NCI-H2196 treated with DMSO at 0.1 percent for 48 hours (cell line): ENCODE results near the gene VTCN1.
"Not testable (repeated sequence)": the region's sequence is repeated elsewhere in the genome, so short reads cannot be mapped to it uniquely, and the experiment has no call there.

Experiments used
- DNase-seq: peaks from one replicate; lab custom pipeline; 2025; ENCODE audit not compliant: unreplicated experiment; lab: John Stamatoyannopoulos, UW

Gene VTCN1

DNA sequence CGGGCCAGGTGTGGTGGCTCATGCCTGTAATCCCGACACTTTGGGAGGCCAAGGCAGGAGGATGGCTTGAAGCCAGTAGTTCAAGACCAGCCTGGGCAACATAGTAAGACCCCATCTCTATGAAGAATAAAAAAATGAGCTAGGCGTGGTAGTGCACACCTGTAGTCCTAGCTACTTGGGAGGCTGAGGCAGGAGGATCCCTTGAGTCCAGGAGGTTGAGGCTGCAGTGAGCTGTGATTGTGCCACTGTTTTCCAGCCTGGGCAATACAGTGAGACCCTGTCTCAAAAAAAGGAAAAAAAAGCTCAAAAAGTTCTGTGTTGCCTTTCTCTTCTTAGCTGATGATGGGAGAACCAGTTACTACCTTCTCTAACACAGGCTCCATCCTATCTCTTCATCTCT, 108.9 kb downstream of the VTCN1 start:
- DNase-seq = not testable (repeated sequence)

DNA sequence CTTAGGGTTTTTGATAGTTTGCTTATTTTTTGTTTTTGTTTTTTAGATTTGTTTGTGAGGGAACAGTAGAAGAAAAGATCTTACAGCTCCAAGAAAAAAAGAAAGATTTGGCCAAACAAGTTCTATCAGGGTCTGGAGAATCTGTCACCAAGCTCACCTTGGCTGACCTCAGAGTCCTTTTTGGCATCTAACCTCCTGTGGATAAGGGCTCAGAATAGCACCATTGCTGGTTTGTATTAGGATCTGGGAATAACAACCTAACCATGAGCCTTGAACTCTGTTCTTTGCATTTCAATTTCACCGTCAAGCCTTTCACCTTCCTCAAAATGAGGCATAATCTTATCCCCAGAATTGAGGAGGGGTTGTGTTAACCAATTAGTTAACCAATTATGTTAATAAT, 109.4 kb downstream of the VTCN1 start:
- DNase-seq = no peak

DNA sequence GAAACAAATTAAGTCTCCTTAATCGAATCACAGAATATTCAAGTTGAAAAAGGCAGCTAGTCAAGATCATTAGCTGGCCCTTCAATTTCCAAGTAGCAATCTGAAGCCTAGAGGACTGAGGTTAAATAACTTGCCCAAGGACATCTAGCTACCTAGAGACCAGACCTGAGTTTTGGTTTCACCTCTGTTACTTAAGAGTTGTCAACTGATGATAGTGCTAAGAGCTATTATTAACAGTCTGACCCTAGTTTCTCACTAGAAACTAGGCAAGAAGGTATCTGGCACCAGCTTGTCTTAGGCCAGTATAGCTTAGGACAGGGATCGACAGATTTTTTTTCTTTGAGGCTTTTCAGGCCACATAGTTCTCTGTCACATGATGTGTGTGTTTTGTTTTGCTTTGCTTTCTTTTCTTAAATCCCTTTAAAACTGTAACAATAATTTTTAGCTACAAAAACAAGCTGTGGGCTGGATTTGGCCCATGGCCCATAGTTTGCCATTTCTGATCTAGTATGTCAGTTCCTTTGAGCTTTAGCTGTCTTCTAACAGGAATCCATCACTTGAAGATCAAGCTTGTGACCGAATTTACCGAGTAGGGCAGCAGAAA, 112.3 kb downstream of the VTCN1 start:
- DNase-seq = no peak

DNA sequence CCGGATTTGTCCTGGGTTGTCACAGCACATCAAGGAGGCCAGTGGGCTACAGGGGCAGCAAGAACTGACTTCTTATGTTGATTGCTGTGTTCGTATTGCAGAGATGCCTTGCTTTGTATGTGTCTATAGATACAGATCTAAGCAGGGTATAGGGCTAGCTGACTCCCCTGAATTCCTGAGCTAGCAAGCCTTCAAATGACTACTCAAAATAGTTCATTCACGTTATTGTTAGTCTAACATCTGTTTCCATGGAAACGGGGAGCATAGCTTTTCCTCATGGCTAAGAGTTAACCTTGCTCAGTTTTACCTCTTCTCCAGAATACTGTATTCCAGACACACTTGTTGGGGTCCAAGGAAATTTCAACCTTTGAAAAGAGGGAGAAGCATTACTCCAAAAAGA, 113.3 kb downstream of the VTCN1 start:
- DNase-seq = no peak

GRCh38 chr1:117096951-117097408, 113.7 kb downstream of the VTCN1 start:
- no peak for DNase-seq

DNA sequence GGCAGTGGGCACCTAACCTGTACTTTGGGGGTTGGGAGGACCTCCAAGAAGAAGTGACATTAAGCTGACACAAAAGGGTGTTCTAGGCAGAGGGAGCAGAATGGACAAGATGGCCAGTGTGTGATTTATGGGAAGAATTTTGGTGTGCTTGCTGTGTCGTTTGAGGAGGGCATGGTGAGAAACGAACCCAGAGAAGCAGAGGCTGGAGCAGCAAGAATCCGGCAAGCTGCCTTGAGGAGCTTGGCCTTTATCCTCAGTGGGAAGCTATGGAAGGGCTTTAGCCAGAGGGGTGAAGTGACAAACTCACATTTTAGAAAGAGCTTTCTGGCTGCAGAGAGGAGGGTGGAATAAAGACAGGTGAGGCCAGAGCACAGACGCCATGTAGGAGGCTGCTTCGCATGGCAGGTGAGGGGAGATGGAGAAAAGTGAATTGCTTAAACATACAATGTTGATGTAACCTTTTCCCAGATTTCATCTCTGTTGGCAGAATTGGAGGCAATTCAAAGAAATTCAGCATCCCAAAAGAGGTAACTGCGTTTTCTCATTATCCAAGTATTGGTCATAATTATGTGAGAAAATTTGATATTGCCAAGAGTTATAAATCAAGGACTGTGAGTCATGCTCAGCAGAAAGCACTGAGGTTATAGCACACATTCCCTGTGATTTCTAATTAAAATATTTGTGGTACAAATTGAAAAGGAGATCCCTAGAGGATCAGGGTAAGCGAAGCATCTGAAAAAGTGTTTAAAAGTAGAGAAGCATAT, 115.7 kb downstream of the VTCN1 start:
- no peak for DNase-seq

GRCh38 chr1:117093870-117094621, 116.7 kb downstream of the VTCN1 start:
- no peak for DNase-seq
